HG02884 (cell line): Measurements from ENCODE around the gene TRIM38.
A peak's percentile ranks its signal among the peaks of the same experiment; 100 is the strongest.

Source experiments
- ATAC-seq: cut with Tn5 transposase; IDR thresholded peaks from one replicate; pipeline ENCODE4 v1.9.1; 2021; ENCODE audit warnings: mild to moderate bottlenecking, moderate library complexity; ENCODE audit not compliant: unreplicated experiment

The TRIM38 gene

DNA sequence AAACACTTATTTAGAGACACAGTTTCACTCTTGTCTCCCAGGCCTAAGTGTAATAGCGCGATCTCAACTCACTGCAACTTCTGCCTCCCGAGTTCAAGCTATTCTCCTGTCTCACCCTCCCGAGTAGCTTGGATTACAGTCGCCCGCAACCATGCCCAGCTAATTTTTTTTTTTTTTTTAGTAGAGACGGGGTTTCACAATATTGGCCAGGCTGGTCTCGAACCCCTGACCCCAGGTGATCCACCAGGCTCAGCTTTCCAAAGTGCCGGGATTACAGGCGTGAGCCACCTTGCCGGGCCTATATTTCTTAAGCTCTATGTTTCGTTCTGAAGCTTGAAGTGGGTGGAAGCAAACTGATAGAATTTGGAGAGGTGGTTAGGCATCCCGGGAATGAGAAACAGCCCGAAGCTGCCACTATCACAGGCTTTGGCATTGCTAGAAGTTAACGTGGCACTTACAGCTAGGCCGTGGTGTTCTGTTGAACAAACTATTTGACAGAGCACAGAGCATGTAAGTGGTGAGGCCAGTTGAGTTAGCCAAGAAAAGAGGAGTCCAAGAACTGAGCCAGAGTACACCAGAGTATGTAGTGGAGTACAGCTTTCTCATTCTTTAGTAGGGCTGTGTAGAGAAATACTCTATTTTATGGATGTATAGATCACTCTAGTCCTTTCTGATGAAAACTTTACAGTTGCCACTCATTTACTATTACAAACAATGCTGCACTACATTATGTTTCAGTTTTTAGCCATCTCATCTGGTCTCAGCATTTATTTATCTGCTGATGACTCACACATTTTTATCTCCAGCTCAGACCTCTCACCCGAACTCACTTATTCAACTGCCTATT is 62.7 kb downstream of the TRIM38 start:
- ATAC-seq, result no peak

DNA sequence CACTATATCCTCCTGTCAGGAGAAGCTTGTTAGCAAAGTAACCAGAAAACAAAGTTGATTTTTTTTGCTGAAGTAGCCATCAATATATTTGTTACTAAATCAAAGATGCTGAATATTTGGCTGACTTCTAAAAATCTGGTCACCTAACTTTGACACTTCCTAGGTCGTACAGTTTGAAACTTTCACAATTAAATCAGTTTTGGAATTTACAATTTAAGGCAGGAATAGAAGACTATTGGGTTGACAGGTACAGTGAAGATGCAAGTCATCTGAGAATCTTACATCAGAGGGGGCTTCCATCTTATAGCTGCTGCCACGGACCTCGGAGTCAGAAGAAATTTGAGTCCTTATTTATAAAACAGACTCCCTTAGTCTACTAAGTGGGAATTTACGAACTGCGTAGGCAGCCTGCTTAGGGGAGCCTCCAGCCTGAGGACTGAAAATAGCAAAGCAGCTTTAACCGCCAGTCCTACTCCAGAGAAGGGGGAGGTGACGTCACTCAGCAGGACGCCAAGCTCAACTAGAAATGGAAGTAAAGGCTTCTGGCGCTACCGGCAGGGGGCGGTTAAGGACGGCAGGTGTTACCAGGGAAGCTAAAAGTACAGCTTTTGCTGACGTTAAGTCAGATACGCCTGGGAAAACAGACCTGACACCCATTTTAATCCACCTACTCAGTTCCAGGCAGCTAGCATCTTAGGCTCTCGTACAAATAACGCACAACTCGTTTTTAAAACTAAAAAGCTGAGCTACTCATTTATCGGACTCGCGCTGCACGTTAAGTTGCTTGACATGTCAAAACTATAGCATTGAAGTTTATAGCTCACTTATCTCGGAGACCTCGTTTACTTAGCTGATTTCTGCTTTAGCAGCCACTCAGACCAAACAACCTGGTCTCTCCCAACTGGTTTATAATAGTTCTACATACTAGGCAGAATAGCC is 63.6 kb downstream of the TRIM38 start:
- ATAC-seq, result peak; percentile 39

DNA sequence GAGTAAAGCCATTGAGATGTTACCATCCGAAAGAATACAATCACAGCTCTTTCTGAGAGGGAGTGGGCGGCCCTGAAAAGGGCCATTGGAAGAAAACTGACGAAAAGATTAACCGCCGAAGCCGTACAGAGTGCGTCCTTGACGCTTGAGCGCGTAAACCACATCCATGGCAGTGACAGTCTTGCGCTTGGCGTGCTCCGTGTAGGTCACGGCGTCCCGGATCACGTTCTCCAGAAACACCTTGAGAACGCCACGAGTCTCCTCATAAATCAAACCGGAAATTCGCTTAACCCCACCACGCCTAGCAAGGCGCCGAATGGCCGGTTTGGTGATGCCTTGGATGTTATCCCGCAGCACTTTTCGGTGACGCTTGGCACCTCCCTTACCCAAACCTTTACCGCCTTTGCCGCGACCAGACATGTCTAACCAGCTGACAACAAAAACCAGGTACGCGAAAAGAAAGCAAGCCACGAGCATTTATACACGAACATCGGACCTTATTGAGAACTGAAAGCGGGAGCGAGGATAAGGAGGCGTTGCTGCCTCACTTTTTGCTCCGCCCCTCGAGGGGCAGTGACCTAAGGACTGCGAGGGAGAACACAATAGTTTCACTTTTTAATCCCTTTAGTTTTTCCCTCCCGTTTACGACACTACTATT is 64.4 kb downstream of the TRIM38 start:
- ATAC-seq, result peak; percentile 41

DNA sequence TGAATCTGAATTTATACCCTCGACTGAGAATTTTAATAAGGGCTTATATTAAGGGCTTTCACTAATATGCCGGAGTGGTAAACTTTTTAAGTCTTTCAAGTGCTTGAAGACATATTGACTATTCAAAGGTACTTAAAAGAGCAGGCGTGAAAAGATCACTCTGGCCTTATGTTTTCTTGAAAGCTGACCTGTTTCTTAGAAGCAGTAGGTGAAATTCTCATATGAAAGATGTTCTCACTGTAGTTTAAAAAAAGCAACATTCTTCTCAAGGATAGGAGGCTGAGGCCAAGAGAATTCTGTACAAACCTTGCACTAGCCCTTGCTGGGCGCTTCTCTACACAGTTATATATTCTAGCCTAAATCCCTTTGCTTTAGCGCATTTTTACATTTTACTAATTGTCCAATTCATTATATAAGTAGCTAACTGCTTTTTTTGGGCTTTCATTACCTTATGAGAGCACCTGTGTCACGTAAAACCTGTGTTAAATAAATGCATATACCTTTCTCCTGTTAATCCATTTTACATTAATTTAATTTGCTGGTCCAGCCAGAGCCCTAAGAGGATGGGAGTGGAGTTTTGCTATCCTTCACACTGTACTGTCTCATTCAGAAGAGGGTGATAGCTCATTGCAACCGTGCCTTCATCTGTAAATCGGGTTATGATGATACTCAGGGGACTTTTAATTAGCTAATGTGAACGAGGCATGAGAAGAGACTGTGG is 65.0 kb downstream of the TRIM38 start:
- no peak for ATAC-seq

DNA sequence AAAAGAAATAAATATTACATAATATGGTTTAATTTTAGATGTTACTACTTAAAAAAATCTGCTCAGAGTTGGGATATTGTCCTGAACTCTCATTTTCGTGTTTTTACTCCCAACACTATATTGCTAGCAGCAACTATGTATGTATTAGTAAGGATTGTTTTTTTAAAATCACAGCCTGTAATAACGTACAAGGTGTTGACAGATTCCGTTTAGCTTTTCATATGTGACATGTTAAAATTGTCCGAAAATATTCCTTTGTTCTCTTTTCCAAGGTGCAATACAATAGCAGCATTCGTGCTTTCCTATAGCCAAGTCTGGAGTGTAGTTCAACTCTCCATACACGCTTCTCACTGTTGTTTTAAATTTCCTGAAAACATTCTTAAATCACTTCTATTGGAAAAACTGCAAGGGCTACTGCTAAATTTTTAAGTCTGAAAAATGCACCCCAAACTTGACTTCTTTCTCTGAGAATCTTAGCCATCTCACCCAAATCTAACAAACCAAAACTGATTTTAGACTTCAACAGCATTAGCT is 65.7 kb downstream of the TRIM38 start:
- no peak for ATAC-seq

DNA sequence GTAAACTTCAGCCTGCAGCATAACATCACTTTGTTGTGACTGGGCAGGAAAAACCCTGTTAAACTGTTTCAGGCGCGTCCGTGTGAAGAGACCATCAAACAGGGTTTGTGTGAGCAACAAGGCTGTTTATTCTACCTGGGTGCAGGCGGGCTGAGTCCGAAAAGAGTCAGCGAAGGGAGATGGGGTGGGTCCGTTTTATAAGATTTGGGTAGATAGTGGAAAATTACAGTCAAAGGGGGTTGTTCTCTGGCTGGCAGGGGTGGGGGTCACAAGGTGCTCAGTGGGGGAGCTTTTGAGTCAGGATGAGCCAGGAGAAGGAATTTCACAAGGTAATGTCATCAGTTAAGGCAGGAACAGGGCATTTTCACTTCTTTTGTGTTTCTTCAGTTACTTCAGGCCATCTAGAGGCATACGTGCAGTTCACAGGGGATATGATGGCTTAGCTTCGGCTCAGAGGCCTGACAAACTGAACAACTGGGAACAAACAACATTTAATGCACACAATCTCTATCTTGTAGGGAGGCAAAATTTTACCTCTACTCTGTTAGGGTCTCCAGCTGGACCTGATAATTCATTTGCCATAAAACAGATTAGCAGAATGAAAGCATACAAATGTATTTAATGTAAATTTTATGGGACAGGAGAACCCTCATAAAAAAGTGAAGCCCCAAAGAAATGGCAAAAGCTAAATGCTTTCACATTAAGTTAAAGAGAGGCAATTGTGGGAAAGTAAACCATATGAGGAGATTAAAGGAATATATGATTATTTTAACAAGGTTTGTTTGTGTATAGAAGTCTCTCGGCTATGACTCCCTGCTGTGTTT is 66.4 kb downstream of the TRIM38 start:
- ATAC-seq, result no peak

DNA sequence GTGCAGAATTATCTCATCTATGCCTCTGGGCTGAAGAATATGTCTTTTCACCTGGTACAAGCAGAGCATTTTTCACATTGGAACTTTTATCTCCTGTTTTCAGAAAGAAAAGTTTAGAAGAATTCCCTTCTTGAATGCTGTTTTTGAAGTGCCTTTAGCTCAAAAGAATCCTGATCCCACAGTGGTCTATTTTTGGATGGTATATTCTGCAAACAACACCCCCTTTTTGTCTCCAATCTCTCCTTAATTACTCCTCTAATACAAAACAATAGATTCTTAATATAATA is 66.9 kb downstream of the TRIM38 start:
- no peak for ATAC-seq

DNA sequence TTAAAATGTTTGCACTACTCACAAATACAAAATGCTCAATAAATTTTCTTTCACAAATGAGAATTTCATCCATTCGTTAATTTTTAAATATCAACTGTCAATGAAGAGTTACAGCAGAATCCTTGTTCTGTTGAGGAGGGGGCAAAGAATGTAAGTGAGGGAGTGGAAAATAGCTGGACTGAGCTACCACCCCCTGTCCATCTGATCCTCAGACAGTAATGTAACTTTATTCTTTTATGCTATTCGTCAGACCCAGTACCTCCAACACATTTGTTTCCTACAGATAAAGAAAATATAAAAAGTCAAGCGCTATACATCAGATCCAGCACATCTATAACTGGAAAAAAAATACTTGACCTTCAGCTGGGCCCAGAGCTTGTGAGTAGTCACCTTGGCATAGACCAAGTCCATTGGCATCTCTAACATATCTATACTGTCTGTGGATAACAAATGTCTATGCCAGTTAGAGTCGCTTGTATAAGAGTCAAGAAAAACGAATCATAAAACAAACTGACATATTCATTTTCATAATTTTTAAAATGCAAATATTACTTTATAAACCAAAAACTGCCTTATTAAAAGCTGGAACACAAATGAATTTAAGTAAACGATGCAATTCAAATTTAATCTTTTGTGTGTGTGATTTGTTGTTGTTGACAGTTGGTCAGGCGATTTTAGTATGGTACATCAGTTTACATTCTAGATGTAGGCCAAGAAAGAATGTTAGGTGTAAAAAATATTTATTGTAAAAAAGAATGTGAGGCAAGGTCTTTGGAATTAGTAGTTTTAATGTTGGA is 67.5 kb downstream of the TRIM38 start:
- ATAC-seq, result no peak

DNA sequence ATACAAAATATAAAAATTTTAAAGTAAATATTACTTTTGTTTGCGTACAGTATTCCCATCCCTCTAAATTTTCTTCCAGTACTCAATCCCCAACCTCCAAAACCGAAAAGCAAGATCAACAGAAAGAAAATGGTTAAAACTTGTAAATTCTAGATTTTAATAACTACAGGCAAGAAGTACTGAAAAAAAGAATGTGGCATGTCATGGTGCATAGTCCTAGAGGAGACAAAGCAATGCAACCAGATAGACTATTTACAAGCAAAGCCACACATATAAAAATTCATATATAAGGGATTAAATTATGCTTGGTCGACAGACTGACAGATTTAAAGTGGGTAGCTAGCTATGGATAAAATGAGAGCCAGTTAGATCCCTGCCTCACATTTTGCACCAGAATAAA is 68.1 kb downstream of the TRIM38 start:
- no peak for ATAC-seq

DNA sequence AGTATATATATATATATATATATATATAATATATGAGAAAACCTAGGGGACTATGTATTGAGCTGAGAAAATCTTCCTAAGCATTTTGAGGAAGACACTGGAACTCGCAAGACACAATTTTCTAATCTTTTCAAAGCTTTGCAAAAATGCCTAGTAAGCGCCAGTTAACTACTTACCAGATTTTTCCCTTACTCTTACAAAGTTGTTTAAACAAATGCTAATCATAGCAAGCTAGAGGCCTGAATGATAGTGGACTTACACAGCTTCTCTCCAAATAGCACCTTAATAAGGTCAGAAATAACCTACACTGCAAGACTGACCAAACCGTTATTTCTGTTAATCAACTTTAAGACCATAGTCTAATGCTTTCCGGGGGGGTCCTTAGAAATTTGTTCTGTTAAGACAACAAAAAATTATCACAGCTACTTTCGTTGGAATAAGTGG is 68.6 kb downstream of the TRIM38 start:
- no peak for ATAC-seq

DNA sequence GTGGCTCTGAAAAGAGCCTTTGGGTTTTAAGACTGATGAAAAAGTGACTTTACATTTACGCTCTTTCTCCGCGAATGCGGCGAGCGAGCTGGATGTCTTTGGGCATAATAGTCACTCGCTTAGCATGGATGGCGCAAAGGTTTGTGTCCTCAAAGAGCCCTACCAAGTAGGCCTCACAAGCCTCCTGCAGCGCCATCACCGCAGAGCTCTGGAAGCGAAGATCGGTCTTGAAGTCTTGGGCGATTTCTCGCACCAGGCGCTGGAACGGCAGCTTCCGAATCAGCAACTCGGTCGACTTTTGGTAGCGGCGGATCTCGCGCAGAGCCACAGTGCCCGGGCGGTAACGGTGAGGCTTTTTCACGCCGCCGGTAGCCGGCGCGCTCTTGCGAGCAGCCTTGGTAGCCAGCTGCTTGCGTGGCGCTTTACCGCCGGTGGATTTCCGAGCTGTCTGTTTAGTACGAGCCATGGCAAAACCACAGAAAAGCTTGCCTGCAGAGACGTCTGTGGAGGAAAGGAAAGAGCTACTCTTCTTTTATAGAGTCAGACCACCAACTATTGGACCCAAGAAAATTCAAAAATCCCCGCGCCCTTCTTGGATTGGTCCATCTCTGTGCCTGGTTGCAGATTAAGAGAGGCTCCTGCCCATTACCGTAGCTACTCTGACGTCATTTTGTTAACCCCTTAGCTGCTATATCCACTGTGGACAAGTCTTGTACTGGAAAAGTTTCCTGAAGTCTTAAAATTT is 69.2 kb downstream of the TRIM38 start:
- peak; percentile 54 for ATAC-seq

DNA sequence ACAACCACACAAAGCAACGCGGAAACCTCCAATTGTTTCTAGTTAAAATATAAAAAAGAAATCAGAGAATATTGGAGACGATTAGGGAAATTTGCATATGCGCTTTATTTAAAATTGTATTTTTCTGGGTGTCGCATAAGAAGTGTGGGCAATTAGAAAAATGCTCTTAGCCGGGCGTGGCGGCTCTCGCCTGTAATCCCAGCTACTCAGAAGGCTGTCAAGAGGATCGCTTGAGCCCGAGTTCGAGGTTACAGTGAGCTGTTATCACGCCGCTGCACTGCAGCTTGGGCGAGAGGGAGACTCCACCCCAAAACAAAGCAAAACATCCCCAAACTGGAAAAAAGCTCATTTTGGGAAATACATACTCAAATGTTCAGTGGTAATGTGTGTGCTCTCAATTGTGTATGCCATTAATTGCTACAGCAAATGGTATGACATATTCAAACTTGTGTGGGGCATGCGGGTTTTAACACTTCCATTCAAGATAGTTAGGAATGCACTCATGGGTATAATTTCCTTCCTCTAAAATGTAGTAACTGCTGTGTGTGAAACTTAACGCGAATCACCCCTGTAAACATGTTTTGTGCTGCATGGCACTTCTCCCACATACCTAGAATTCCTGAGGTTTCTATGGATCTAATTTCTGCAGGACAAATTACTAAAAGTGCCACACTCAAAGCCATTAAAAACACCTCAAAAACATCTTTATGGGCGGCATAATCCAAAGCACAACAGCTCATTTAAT is 69.9 kb downstream of the TRIM38 start:
- no peak for ATAC-seq

DNA sequence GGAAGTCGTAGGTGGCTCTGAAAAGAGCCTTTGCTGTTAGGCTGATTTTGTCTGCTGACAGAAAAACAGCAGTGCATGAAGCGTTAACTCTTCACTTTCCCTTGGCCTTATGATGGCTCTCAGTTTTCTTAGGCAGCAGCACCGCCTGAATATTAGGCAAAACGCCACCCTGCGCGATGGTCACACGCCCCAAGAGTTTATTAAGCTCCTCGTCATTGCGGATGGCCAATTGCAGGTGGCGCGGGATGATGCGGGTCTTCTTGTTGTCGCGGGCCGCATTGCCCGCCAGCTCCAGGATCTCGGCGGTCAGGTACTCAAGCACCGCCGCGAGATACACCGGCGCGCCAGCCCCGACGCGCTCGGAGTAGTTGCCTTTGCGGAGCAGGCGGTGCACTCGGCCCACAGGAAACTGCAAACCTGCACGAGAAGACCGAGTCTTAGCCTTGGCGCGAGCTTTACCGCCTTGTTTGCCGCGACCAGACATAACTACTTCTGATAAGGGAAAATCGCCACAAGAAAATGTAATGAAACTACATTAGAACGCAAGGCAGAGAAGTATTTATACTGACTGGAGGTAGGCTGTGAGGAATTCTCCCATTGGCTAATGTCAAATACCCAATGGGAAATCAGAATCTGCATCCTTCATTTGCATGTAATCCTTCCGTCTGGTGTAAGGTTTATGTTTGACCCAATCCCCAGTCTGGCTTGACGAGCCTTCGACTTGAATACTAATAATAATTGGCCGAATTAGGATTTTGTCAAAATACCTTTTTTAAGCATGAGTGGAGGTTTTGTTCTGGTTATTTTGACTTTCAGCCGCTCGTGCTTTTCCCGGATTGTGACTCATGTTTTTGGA is 70.7 kb downstream of the TRIM38 start:
- peak; percentile 55 for ATAC-seq

DNA sequence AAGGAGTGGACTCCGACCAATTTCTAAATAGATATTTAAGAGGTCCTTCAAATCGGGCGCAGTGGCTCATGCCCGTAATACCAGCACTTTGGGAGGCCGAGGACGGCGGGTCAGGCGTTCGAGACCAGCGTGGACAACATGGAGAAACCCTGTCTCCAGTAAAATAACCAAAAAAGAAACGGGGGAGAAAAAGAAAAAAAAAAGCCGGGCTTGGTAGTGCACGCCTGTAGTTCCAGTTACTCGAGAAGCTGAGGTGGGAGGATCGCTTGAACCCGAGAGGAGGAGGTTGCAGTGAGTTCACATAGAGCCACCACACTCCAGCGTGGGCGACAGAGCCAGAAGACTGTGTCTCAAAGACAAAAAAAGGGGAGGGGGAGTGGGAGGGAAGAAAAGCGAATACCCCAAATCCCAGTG is 71.3 kb downstream of the TRIM38 start:
- no peak for ATAC-seq

DNA sequence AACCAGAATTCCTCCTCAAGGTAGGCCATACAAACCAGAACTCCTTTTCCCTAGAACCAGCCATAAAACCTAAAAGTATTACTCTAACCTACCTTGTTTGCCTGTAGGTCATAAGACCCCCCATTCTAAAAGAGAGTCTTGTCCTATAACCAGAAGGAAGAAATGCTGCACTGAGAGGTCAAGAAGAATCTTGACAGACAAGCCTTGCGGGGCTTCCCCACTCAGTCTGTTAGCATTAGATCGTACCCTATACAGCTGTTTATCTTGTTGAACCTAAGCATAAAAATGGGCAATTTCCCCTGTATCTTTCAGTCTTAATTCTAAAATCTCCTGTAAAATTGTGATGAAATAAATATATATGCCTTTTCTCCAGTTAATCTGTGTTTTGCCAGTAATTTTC is 72.3 kb downstream of the TRIM38 start:
- ATAC-seq, result no peak
